Natural killer cell (primary cell): ENCODE data around the gene HIC1. TPM values are rescaled to one million over a fixed set of nuclear protein-coding genes. Genes with fewer than 3 reads are reported as not detected.

Experiments
- ATAC-seq, 3 donors: fragments of 150-1000 bp in 2 of 3; fragments of 200-7000 bp in 1 of 3; cut with Tn5 transposase; 1 replicate in 1 of 3; 2 replicates in 2 of 3; pipeline ENCODE4 v1.10.0; 2021; ENCODE audit warnings: mild to moderate bottlenecking in 2 of 3, moderate library complexity in 2 of 3
- DNase-seq, 2 donors: peaks; one replicate each; pipeline versions ENCODE4 v3.0.0 to v3.0.0-alpha.2; 2013 to 2021; ENCODE audit warnings: mixed read lengths in 1 of 2
- H3K27ac ChIP-seq: one replicate; pipeline ENCODE4 v1.5.1; 2013; ENCODE audit warnings: mild to moderate bottlenecking, low read length
- H3K27me3 ChIP-seq: one replicate; pipeline ENCODE4 v1.6.1; 2013; ENCODE audit warnings: low read length; ENCODE audit not compliant: control insufficient read depth, insufficient read depth
- H3K36me3 ChIP-seq: one replicate; pipeline ENCODE4 v1.6.1; 2013; ENCODE audit warnings: low read length; ENCODE audit not compliant: control insufficient read depth, insufficient read depth
- H3K4me1 ChIP-seq: one replicate; pipeline ENCODE4 v1.6.1; 2013; ENCODE audit warnings: low read length; ENCODE audit not compliant: control insufficient read depth, insufficient read depth
- H3K4me3 ChIP-seq: one replicate; pipeline ENCODE4 v1.5.1; 2013; ENCODE audit warnings: low read length
- H3K9me3 ChIP-seq: one replicate; pipeline ENCODE4 v1.6.1; 2013; ENCODE audit warnings: low read length; ENCODE audit not compliant: control insufficient read depth, insufficient read depth
- H3K27ac Mint-ChIP-seq, 2 donors: one replicate each; pipeline ENCODE4 v1.8.0; 2022; ENCODE audit warnings: mild to moderate bottlenecking in 2 of 2, mixed read lengths in 2 of 2, moderate library complexity in 1 of 2
- H3K27me3 Mint-ChIP-seq, 2 donors: one replicate each; pipeline ENCODE4 v1.8.0; 2022; ENCODE audit warnings: low read depth in 2 of 2, mixed read lengths in 2 of 2
- H3K36me3 Mint-ChIP-seq: one replicate; pipeline ENCODE4 v1.8.0; 2022; ENCODE audit warnings: mixed read lengths
- H3K4me1 Mint-ChIP-seq, 2 donors: one replicate each; pipeline ENCODE4 v1.8.0; 2022; ENCODE audit warnings: mixed read lengths in 2 of 2
- H3K4me3 Mint-ChIP-seq: one replicate; pipeline ENCODE4 v1.8.0; 2022; ENCODE audit warnings: mild to moderate bottlenecking, moderate library complexity, mixed read lengths
- H3K9me3 Mint-ChIP-seq, 2 donors: one replicate each; pipeline ENCODE4 v1.8.0; 2022; ENCODE audit warnings: mixed read lengths in 2 of 2
- CTCF ChIP-seq: fragments of 200-600 bp; IDR thresholded peaks from one replicate; pipeline ENCODE4 v1.8.0; 2022; ENCODE audit warnings: antibody characterized with exemption
- WGBS: methylation state at CpG from one replicate; pipeline ENCODE4 v1.1.7; 2013; ENCODE audit warnings: missing lambda C conversion rate; ENCODE audit not compliant: insufficient coverage; 5-methylcytosine and 5-hydroxymethylcytosine counted together
- intact Hi-C: fragments of 100-400 bp; cut with micrococcal nuclease; formaldehyde crosslinking; loops from one replicate; pipeline ENCODE4 v1.14.2; 2022
- total RNA-seq, 4 donors: library from RNA; stranded (reverse); fragments of 120-200 nt in 1 of 4; gene quantifications; one replicate each; pipeline versions ENCODE4 v1.2.3 to v1.2.4, GENCODE V29; 2013 to 2022

HIC1 gene
- total RNA-seq, 3 donors from 2014 or later (not counting 1 experiment from before 2014, with no cell fraction given) = 19.2 to 26.4 (median 20.7) TPM

GRCh38 chr17:2015314-2015713 is 39.6 kb upstream of the HIC1 start:
- no peaks in the 10 kb centered on the region for H3K36me3 ChIP-seq
- H3K27me3 Mint-ChIP-seq = peaks cover 27 to 28% of the 10 kb centered on the region in 2 donors
- H3K36me3 Mint-ChIP-seq = no peaks in the 10 kb centered on the region
- H3K4me3 Mint-ChIP-seq = no peak overlapping the region
- no peak for ATAC-seq
- WGBS = 92% methylated on average over 14 of the region's 14 CpGs
- peaks cover 5% of the 10 kb centered on the region for H3K27me3 ChIP-seq
- no peak for TF ChIP-seq CTCF
- H3K9me3 ChIP-seq = no peaks in the 10 kb centered on the region
- H3K27ac ChIP-seq = no peak overlapping the region
- H3K4me1 ChIP-seq = peaks cover 5% of the 10 kb centered on the region
- intact Hi-C loops = no loop called here
- H3K27ac Mint-ChIP-seq = no peak overlapping the region
- DNase-seq = no peak
- peaks cover 0 to 6% of the 10 kb centered on the region in 2 donors for H3K4me1 Mint-ChIP-seq
- H3K4me3 ChIP-seq = no peak overlapping the region
- H3K9me3 Mint-ChIP-seq = no peaks in the 10 kb centered on the region

- Mint-ChIP-seq H3K36me3 (no peaks in the 10 kb centered on the region), H3K4me3 (no peak overlapping the region), H3K4me1 (peaks cover 0 to 6% of the 10 kb centered on the region in 2 donors), H3K27ac (no peak overlapping the region), H3K9me3 (no peaks in the 10 kb centered on the region), H3K27me3 (peaks cover 30% of the 10 kb centered on the region in 2 donors)
- DNase-seq (no peak), ATAC-seq (no peak)
- WGBS = 93% methylated on average over 20 of the region's 20 CpGs
- H3K27ac ChIP-seq = no peak overlapping the region
- peaks cover 5% of the 10 kb centered on the region for H3K27me3 ChIP-seq
- H3K4me3 ChIP-seq = no peak overlapping the region
- H3K4me1 ChIP-seq = peaks cover 5% of the 10 kb centered on the region
- no peak for TF ChIP-seq CTCF
- intact Hi-C loops = no loop called here
- no peaks in the 10 kb centered on the region for H3K9me3 ChIP-seq
- no peaks in the 10 kb centered on the region for H3K36me3 ChIP-seq
Observed at GRCh38 chr17:2016494-2016893, 38.4 kb upstream of the HIC1 start.

GRCh38 chr17:2017274-2017941 is 37.5 kb upstream of the HIC1 start:
- no peak for TF ChIP-seq CTCF
- H3K4me1 Mint-ChIP-seq = no peaks in the 10 kb centered on the region
- peaks cover 32% of the 10 kb centered on the region in 2 donors for H3K27me3 Mint-ChIP-seq
- intact Hi-C loops = no loop called here
- Histone ChIP-seq H3K4me3 (no peak overlapping the region), H3K27ac (no peak overlapping the region), H3K4me1 (no peaks in the 10 kb centered on the region), H3K9me3 (no peaks in the 10 kb centered on the region), H3K36me3 (no peaks in the 10 kb centered on the region), H3K27me3 (no peaks in the 10 kb centered on the region)
- DNase-seq (no peak), ATAC-seq (no peak)
- no peaks in the 10 kb centered on the region for H3K9me3 Mint-ChIP-seq
- no peak overlapping the region for H3K4me3 Mint-ChIP-seq
- 86% methylated on average over 19 of the region's 19 CpGs for WGBS
- no peak overlapping the region for H3K27ac Mint-ChIP-seq
- H3K36me3 Mint-ChIP-seq = no peaks in the 10 kb centered on the region
